Glutamatergic neuron (in vitro differentiated cells): ENCODE measurements around the gene PITPNM1. TPM values are rescaled to one million over a fixed set of nuclear protein-coding genes. Genes with fewer than 3 reads are reported as not detected.
"Not testable (repeated sequence)": the region's sequence is repeated elsewhere in the genome, so short reads cannot be mapped to it uniquely, and the experiment has no call there.

ENCODE experiments used
- DNase-seq: peaks from one replicate; pipeline ENCODE4 v3.0.0; 2022
- H3K27ac Mint-ChIP-seq: one replicate; pipeline ENCODE4 v1.8.0; 2020; ENCODE audit warnings: mild to moderate bottlenecking, mixed read lengths, inconsistent platforms; ENCODE audit not compliant: unreplicated experiment
- H3K27me3 Mint-ChIP-seq: one replicate; pipeline ENCODE4 v1.8.0; 2020; ENCODE audit warnings: mild to moderate bottlenecking, moderate library complexity, mixed read lengths, inconsistent platforms; ENCODE audit not compliant: unreplicated experiment
- H3K36me3 Mint-ChIP-seq: one replicate; pipeline ENCODE4 v1.8.0; 2020; ENCODE audit warnings: mild to moderate bottlenecking, mixed read lengths, inconsistent platforms; ENCODE audit not compliant: unreplicated experiment
- H3K4me1 Mint-ChIP-seq: one replicate; pipeline ENCODE4 v1.8.0; 2020; ENCODE audit warnings: mild to moderate bottlenecking, low read depth, mixed read lengths, inconsistent platforms; ENCODE audit not compliant: unreplicated experiment
- H3K4me3 Mint-ChIP-seq: one replicate; pipeline ENCODE4 v1.8.0; 2020; ENCODE audit warnings: mild to moderate bottlenecking, mixed read lengths, inconsistent platforms; ENCODE audit not compliant: unreplicated experiment
- H3K9me3 Mint-ChIP-seq: one replicate; pipeline ENCODE4 v1.8.0; 2020; ENCODE audit warnings: mild to moderate bottlenecking, moderate library complexity, mixed read lengths, inconsistent platforms; ENCODE audit not compliant: unreplicated experiment
- long read RNA-seq: library from polyadenylated mRNA; unstranded; transcript quantifications from one replicate; pipeline ENCODE4 v2.0.0, GENCODE V29; 2020; ENCODE audit not compliant: unreplicated experiment
- total RNA-seq: library from RNA; stranded (reverse); fragmentation: NEBNext Ultra II Directional; extraction: Animal tissue kit (Norgen Biotek cat#: 25700); gene quantifications from one replicate; pipeline ENCODE4 v1.2.1, GENCODE V29; 2021; ENCODE audit not compliant: unreplicated experiment
- TF ChIP-seq, protein P1 (sequence below): fragments of 200-600 bp; sonication (generic); IDR thresholded peaks from one replicate; pipeline ENCODE4 v1.5.0; 2021; ENCODE audit not compliant: partially characterized antibody, unreplicated experiment

The PITPNM1 gene
- total RNA-seq = 25.6 TPM
- long read RNA-seq = 0 reads

GRCh38 chr11:67504950-67505581 is at the start of gene PITPNM1:
TSS of gene PITPNM1 (minus strand) at chr11:67505363. CDS start at chr11:67504180, 1,183 bp downstream.
- TF ChIP-seq, protein P1, sequence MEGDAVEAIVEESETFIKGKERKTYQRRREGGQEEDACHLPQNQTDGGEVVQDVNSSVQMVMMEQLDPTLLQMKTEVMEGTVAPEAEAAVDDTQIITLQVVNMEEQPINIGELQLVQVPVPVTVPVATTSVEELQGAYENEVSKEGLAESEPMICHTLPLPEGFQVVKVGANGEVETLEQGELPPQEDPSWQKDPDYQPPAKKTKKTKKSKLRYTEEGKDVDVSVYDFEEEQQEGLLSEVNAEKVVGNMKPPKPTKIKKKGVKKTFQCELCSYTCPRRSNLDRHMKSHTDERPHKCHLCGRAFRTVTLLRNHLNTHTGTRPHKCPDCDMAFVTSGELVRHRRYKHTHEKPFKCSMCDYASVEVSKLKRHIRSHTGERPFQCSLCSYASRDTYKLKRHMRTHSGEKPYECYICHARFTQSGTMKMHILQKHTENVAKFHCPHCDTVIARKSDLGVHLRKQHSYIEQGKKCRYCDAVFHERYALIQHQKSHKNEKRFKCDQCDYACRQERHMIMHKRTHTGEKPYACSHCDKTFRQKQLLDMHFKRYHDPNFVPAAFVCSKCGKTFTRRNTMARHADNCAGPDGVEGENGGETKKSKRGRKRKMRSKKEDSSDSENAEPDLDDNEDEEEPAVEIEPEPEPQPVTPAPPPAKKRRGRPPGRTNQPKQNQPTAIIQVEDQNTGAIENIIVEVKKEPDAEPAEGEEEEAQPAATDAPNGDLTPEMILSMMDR = no peak
- H3K27ac Mint-ChIP-seq = no peak within 1 kb of the TSS
- peaks cover 19% of the 10 kb centered on the region for H3K27me3 Mint-ChIP-seq
- H3K4me1 Mint-ChIP-seq = peaks cover 10% of the 10 kb centered on the region
- H3K4me3 Mint-ChIP-seq = peak within 1 kb of the TSS; percentile 86
- DNase-seq = peak; percentile 64
- H3K9me3 Mint-ChIP-seq = peaks cover 10% of the 10 kb centered on the region
- no peaks in the 10 kb centered on the region for H3K36me3 Mint-ChIP-seq

- not testable (repeated sequence) for H3K9me3 Mint-ChIP-seq, H3K27me3 Mint-ChIP-seq, DNase-seq, H3K27ac Mint-ChIP-seq, H3K4me1 Mint-ChIP-seq, H3K4me3 Mint-ChIP-seq, H3K36me3 Mint-ChIP-seq
Measured at GRCh38 chr11:67551697-67552096, 46.5 kb upstream of the PITPNM1 start.

- peak overlapping the region; percentile 16 for H3K27ac Mint-ChIP-seq
- H3K9me3 Mint-ChIP-seq = peaks cover 5% of the 10 kb centered on the region
- no peak for DNase-seq
- no peaks in the 10 kb centered on the region for H3K4me1 Mint-ChIP-seq
- H3K27me3 Mint-ChIP-seq = no peaks in the 10 kb centered on the region
- peaks cover 5% of the 10 kb centered on the region for H3K36me3 Mint-ChIP-seq
- no peak overlapping the region for H3K4me3 Mint-ChIP-seq
- TF ChIP-seq, protein P1 = no peak
Measured at GRCh38 chr11:67551127-67551526, 46.0 kb upstream of the PITPNM1 start.

GRCh38 chr11:67548555-67549110 is 43.5 kb upstream of the PITPNM1 start:
- Mint-ChIP-seq H3K27me3 (no peaks in the 10 kb centered on the region), H3K4me3 (no peak overlapping the region), H3K9me3 (peaks cover 7% of the 10 kb centered on the region), H3K36me3 (peaks cover 5% of the 10 kb centered on the region), H3K27ac (no peak overlapping the region), H3K4me1 (no peaks in the 10 kb centered on the region)
- no peak for DNase-seq
- TF ChIP-seq, protein P1 = no peak

GRCh38 chr11:67548112-67548511 is 42.9 kb upstream of the PITPNM1 start:
- DNase-seq, H3K27me3 Mint-ChIP-seq, H3K36me3 Mint-ChIP-seq, H3K27ac Mint-ChIP-seq, H3K9me3 Mint-ChIP-seq, H3K4me1 Mint-ChIP-seq, H3K4me3 Mint-ChIP-seq: not testable (repeated sequence)

DNA sequence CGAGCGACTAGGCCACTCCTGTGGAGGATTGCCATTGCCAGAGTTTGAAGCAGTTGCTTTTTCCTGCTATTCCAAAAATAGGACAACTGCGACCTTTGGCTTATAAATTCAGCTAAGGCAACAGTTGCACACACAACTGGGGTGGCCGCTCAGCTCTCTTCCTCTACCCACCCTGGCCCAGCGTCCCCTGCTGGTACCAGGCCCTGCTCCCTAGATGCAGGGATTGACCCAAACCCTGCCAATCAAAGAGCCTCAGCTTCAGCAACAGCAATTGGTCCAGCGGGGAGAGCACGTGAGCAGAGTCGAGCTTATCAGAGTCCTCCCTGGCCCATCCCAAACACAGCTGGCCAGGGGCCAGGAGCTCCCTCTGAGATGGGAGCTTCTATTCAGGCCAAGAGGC is 40.1 kb upstream of the PITPNM1 start:
- H3K36me3 Mint-ChIP-seq = peaks cover 5% of the 10 kb centered on the region
- no peak for DNase-seq
- H3K4me1 Mint-ChIP-seq = no peaks in the 10 kb centered on the region
- H3K27me3 Mint-ChIP-seq = peaks cover 4% of the 10 kb centered on the region
- H3K27ac Mint-ChIP-seq = no peak overlapping the region
- TF ChIP-seq, protein P1 = no peak
- no peak overlapping the region for H3K4me3 Mint-ChIP-seq
- peaks cover 2% of the 10 kb centered on the region for H3K9me3 Mint-ChIP-seq
